H1 (cell line): ENCODE data around the gene CELF2. TPM values are rescaled to one million over a fixed set of nuclear protein-coding genes. Genes with fewer than 3 reads are reported as not detected.

ENCODE experiments used
- CTCF ChIA-PET: fragments of 300-600 bp; sonication (Branson Sonifier 250); formaldehyde crosslinking; loops from one replicate; lab custom pipeline; 2021; ENCODE audit not compliant: partially characterized antibody; lab: Charles Lee
- POLR2A ChIA-PET: fragments of 300-600 bp; sonication (Branson Sonifier 250); formaldehyde crosslinking; loops from one replicate; lab custom pipeline; 2021; ENCODE audit warnings: inconsistent platforms; ENCODE audit not compliant: partially characterized antibody; lab: Charles Lee
- DNase-seq, 2 experiments: peaks; one replicate each; pipeline versions ENCODE4 v3.0.0 to v3.0.0-alpha.2; 2010 to 2022; ENCODE audit warnings: low spot score in 2 of 2, low read depth in 1 of 2, mixed read lengths in 1 of 2
- FAIRE-seq: peaks from 2 replicates; lab custom pipeline; 2011; peaks lifted over from hg19 to GRCh38; lab: Jason Lieb, UNC
- H2AFZ ChIP-seq: 2 replicates; pipeline ENCODE4 v1.8.1; 2012; ENCODE audit warnings: low read length, inconsistent platforms
- H2AK5ac ChIP-seq: 2 replicates; pipeline ENCODE4 v1.6.1; 2013; ENCODE audit warnings: low read depth, low read length
- H2BK120ac ChIP-seq: replicated peaks from 2 replicates; pipeline ENCODE3; 2013; ENCODE audit warnings: low read depth, low read length, inconsistent platforms
- H2BK12ac ChIP-seq: 2 replicates; pipeline ENCODE4 v1.6.1; 2013; ENCODE audit warnings: low read depth, low read length
- H2BK15ac ChIP-seq: 2 replicates; pipeline ENCODE4 v1.6.1; 2013; ENCODE audit warnings: low read length
- H2BK20ac ChIP-seq: 2 replicates; pipeline ENCODE4 v1.6.1; 2013; ENCODE audit warnings: low read length
- H2BK5ac ChIP-seq: 2 replicates; pipeline ENCODE4 v1.6.1; 2013; ENCODE audit warnings: low read depth, low read length
- H3K14ac ChIP-seq: 2 replicates; pipeline ENCODE4 v1.6.1; 2013; ENCODE audit warnings: inconsistent platforms; ENCODE audit not compliant: insufficient read length
- H3K18ac ChIP-seq: 2 replicates; pipeline ENCODE4 v1.6.1; 2013; ENCODE audit warnings: low read length; ENCODE audit errors: extremely low read depth
- H3K23ac ChIP-seq: 2 replicates; pipeline ENCODE4 v1.6.1; 2013; ENCODE audit warnings: inconsistent platforms; ENCODE audit not compliant: insufficient read length
- H3K23me2 ChIP-seq: 2 replicates; pipeline ENCODE4 v1.6.1; 2013; ENCODE audit warnings: low read depth, low read length
- H3K27ac ChIP-seq: 2 replicates; pipeline ENCODE4 v1.6.1; 2011; ENCODE audit warnings: low read depth, low read length, inconsistent platforms
- H3K27me3 ChIP-seq, 4 experiments: replicated peaks in 1 of 4; 1 replicate in 1 of 4; 2 replicates in 3 of 4; pipeline versions ENCODE4 v1.6.1 to v1.8.1; 2011 to 2013; ENCODE audit warnings: low read length in 3 of 4, mild to moderate bottlenecking in 3 of 4, inconsistent platforms in 2 of 4, mixed read lengths in 2 of 4, moderate library complexity in 1 of 4; ENCODE audit not compliant: control insufficient read depth in 3 of 4, insufficient read depth in 3 of 4; ENCODE audit errors: extremely low read depth in 1 of 4
- H3K36me3 ChIP-seq, 4 experiments: 2 replicates each; pipeline versions ENCODE4 v1.6.1 to v1.8.1; 2011 to 2013; ENCODE audit warnings: mild to moderate bottlenecking in 4 of 4, low read length in 3 of 4, moderate library complexity in 2 of 4, control low read depth in 1 of 4, inconsistent platforms in 1 of 4; ENCODE audit not compliant: insufficient read depth in 4 of 4, control insufficient read depth in 2 of 4
- H3K4ac ChIP-seq: replicated peaks from 2 replicates; pipeline ENCODE3; 2013; ENCODE audit warnings: low read length, low read depth, mixed read lengths, inconsistent platforms; ENCODE audit not compliant: insufficient read length
- H3K4me1 ChIP-seq, 4 experiments: replicated peaks in 1 of 4; 1 replicate in 1 of 4; 2 replicates in 3 of 4; pipeline versions ENCODE4 v1.6.1 to v1.8.1; 2011 to 2013; ENCODE audit warnings: low read length in 3 of 4, inconsistent platforms in 2 of 4, mixed read lengths in 1 of 4; ENCODE audit not compliant: insufficient read depth in 4 of 4, control insufficient read depth in 3 of 4
- H3K4me2 ChIP-seq, 2 experiments: 2 replicates each; pipeline versions ENCODE4 v1.6.1 to v1.8.1; 2011 to 2013; ENCODE audit warnings: low read depth in 2 of 2, low read length in 2 of 2, control low read depth in 1 of 2, inconsistent platforms in 1 of 2, mild to moderate bottlenecking in 1 of 2; ENCODE audit not compliant: insufficient read depth in 1 of 2
- H3K4me3 ChIP-seq, 4 experiments: fragments of 200-600, 300-600 bp in 1 of 4; sonication (generic), shearing (Covaris generic), sonication (Bioruptor Twin) in 1 of 4; 2 replicates each; pipeline versions ENCODE4 v1.5.1 to v1.8.1; 2011 to 2016; ENCODE audit warnings: low read length in 4 of 4, low read depth in 3 of 4, control low read depth in 2 of 4, inconsistent platforms in 2 of 4, mild to moderate bottlenecking in 2 of 4, mixed read lengths in 1 of 4, moderate library complexity in 1 of 4; ENCODE audit not compliant: insufficient read depth in 2 of 4; ENCODE audit errors: extremely low read depth in 1 of 4
- H3K56ac ChIP-seq: replicated peaks from 2 replicates; pipeline ENCODE3; 2013; ENCODE audit warnings: low read depth, mild to moderate bottlenecking, mixed read lengths, low read length, inconsistent platforms; ENCODE audit not compliant: insufficient read length
- H3K79me1 ChIP-seq: 2 replicates; pipeline ENCODE4 v1.6.1; 2013; ENCODE audit warnings: low read depth, low read length, control low read depth
- H3K79me2 ChIP-seq, 2 experiments: 2 replicates each; pipeline versions ENCODE4 v1.6.1 to v1.8.1; 2012 to 2013; ENCODE audit warnings: low read length in 2 of 2, mild to moderate bottlenecking in 2 of 2, inconsistent platforms in 1 of 2; ENCODE audit not compliant: insufficient read depth in 2 of 2, control insufficient read depth in 1 of 2
- H3K9ac ChIP-seq, 4 experiments: replicated peaks in 1 of 4; 1 replicate in 1 of 4; 2 replicates in 3 of 4; pipeline versions ENCODE4 v1.6.1 to v1.8.1; 2011 to 2013; ENCODE audit warnings: low read depth in 3 of 4, low read length in 3 of 4, control low read depth in 2 of 4, mild to moderate bottlenecking in 2 of 4, moderate library complexity in 2 of 4, inconsistent platforms in 1 of 4; ENCODE audit errors: extremely low read depth in 1 of 4
- H3K9me3 ChIP-seq, 2 experiments: 2 replicates each; pipeline versions ENCODE4 v1.6.1 to v1.8.1; 2012 to 2013; ENCODE audit warnings: mild to moderate bottlenecking in 2 of 2, moderate library complexity in 2 of 2, control low read depth in 1 of 2, inconsistent platforms in 1 of 2, low read depth in 1 of 2, low read length in 1 of 2, mixed read lengths in 1 of 2; ENCODE audit not compliant: insufficient read depth in 2 of 2
- H4K20me1 ChIP-seq, 2 experiments: replicated peaks in 1 of 2; 2 replicates each; pipeline versions ENCODE3 to v1.8.1; 2011 to 2013; ENCODE audit warnings: inconsistent platforms in 2 of 2, low read length in 2 of 2, mild to moderate bottlenecking in 1 of 2; ENCODE audit not compliant: insufficient read depth in 2 of 2, control insufficient read depth in 1 of 2
- H4K5ac ChIP-seq: 2 replicates; pipeline ENCODE4 v1.6.1; 2013; ENCODE audit warnings: low read length, low read depth, mixed read lengths, inconsistent platforms; ENCODE audit not compliant: insufficient read length
- H4K8ac ChIP-seq: 2 replicates; pipeline ENCODE4 v1.8.0; 2013; ENCODE audit warnings: mild to moderate bottlenecking, moderate library complexity, low read length, inconsistent platforms; ENCODE audit not compliant: insufficient read depth; ENCODE audit errors: extremely low read depth
- H4K91ac ChIP-seq: replicated peaks from 2 replicates; pipeline ENCODE3; 2013; ENCODE audit warnings: low read length, mixed read lengths, inconsistent platforms; ENCODE audit not compliant: insufficient read length
- CBX8 ChIP-seq: fragments of 300-800, 300-1000 bp; sonication (generic); IDR thresholded peaks from 2 replicates; pipeline ENCODE4 v1.7.1; 2016; ENCODE audit warnings: low read depth, low read length, borderline replicate concordance
- CEBPB ChIP-seq: IDR thresholded peaks from 2 replicates; pipeline ENCODE4 v1.6.1; 2012; ENCODE audit warnings: low read depth, low read length
- CREB1 ChIP-seq: IDR thresholded peaks from 2 replicates; pipeline ENCODE4 v1.6.1; 2012; ENCODE audit warnings: inconsistent platforms
- JUND ChIP-seq: IDR thresholded peaks from 2 replicates; pipeline ENCODE4 v1.6.1; 2011; ENCODE audit warnings: mild to moderate bottlenecking, improper control_type of control experiment, low read length
- KDM4A ChIP-seq: IDR thresholded peaks from one replicate; pipeline ENCODE4 v1.7.1; 2012; ENCODE audit warnings: low read depth, mild to moderate bottlenecking, moderate library complexity, low read length, inconsistent platforms; ENCODE audit not compliant: severe bottlenecking
- MAFK ChIP-seq: IDR thresholded peaks from 2 replicates; pipeline ENCODE4 v1.6.1; 2012; ENCODE audit warnings: low read depth, mild to moderate bottlenecking, improper control_type of control experiment, low read length
- RFX5 ChIP-seq: IDR thresholded peaks from 2 replicates; pipeline ENCODE4 v1.6.1; 2011; ENCODE audit warnings: low read depth, low read length, improper control_type of control experiment, borderline replicate concordance
- SP4 ChIP-seq: IDR thresholded peaks from 2 replicates; pipeline ENCODE4 v1.6.1; 2012; ENCODE audit warnings: low read length, inconsistent platforms
- ZNF274 ChIP-seq: IDR thresholded peaks from 2 replicates; pipeline ENCODE4 v1.7.0; 2012; ENCODE audit warnings: low read length, borderline replicate concordance; ENCODE audit errors: extremely low read depth
- WGBS, 2 experiments: shearing (Covaris generic) in 1 of 2; methylation state at CpG; one replicate each; pipeline versions ENCODE4 v1.1.6 to v1.1.7; 2013 to 2015; ENCODE audit warnings: low lambda C conversion rate in 2 of 2, mixed read lengths in 2 of 2, inconsistent platforms in 1 of 2, low coverage in 1 of 2, missing lambda C conversion rate in 1 of 2; ENCODE audit not compliant: insufficient replicate concordance in 2 of 2, insufficient coverage in 1 of 2, insufficient read length in 1 of 2; ENCODE audit errors: extremely low coverage in 1 of 2, missing lambda C conversion rate in 1 of 2; 5-methylcytosine and 5-hydroxymethylcytosine counted together
- polyA plus RNA-seq, 7 experiments: library from polyadenylated mRNA; depleted of rRNA in 3 of 7; stranded (reverse) in 5 of 7; unstranded in 2 of 7; fragments of >200 nt in 5 of 7; fragments of 200-250 nt in 2 of 7; gene quantifications; 1 replicate in 5 of 7; 2 replicates in 1 of 7; 4 replicates in 1 of 7; pipeline versions ENCODE4 v1.2.1 to v1.2.3, GENCODE V29; 2011 to 2013; ENCODE audit warnings: missing spikeins in 2 of 7, mixed read lengths in 2 of 7
- total RNA-seq: library from RNA; stranded (reverse); fragmentation: NEBNext Ultra II Directional; extraction: Animal tissue kit (Norgen Biotek cat#: 25700); gene quantifications from 2 replicates; pipeline ENCODE4 v1.2.1, GENCODE V29; 2021

Gene CELF2
- total and polyA plus RNA-seq, 2 of the 8 experiments (the other 6 are each of a cell fraction or from before 2014, with no cell fraction given), result 18.3 to 22.7 TPM

DNA sequence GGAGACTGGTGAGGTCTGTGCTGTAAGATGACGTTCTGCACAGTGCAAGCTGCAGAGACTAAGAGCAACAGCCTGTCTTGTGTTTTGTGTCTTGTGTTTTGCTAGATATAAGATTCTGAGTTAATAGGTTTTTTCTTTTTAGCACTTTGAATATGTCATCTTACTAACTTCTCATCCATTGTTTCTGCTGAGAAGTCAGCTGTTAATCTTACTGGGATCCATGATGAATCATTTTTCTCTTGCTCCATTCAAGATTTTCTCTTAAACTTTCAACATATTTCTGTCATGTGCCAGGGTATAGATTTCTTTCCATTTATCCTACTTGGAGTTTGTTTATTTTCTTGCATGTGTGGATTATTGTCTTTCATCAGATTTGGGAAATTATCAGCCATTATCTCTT, 290.3 kb downstream of the CELF2 start:
- no peaks in the 10 kb centered on the region for H3K79me1 ChIP-seq
- H3K4me1 ChIP-seq, result no peaks in the 10 kb centered on the region
- no peak overlapping the region for H2BK120ac ChIP-seq
- ChIA-PET POLR2A (no interaction called here), CTCF (no interaction called here)
- H3K56ac ChIP-seq, result no peak overlapping the region
- H3K18ac ChIP-seq, result no peak overlapping the region
- no peak overlapping the region for H2BK20ac ChIP-seq
- H4K20me1 ChIP-seq, result no peaks in the 10 kb centered on the region
- H3K79me2 ChIP-seq, result no peaks in the 10 kb centered on the region
- no peak overlapping the region for H4K8ac ChIP-seq
- no peak for FAIRE-seq
- peaks cover 9 to 14% of the 10 kb centered on the region in 2 experiments for H3K9me3 ChIP-seq
- no peaks in the 10 kb centered on the region for H3K27me3 ChIP-seq
- no peak overlapping the region for H3K27ac ChIP-seq
- H2BK15ac ChIP-seq, result no peak overlapping the region
- no peak overlapping the region for H4K91ac ChIP-seq
- H3K23ac ChIP-seq, result no peak overlapping the region
- H3K4ac ChIP-seq, result no peak overlapping the region
- peaks cover 0 to 3% (median 0%) of the 10 kb centered on the region in 4 experiments; a peak in 2 of 8 replicates for H3K36me3 ChIP-seq
- no peak overlapping the region for H3K9ac ChIP-seq
- H3K23me2 ChIP-seq, result no peaks in the 10 kb centered on the region
- no peak overlapping the region for H3K4me2 ChIP-seq
- no peak overlapping the region for H3K14ac ChIP-seq
- 100% methylated on average over 1 of the region's 1 CpG; no CpG with 5 or more reads in 1 of the 2 experiments for WGBS, 2 experiments
- H4K5ac ChIP-seq, result no peak overlapping the region
- H2BK12ac ChIP-seq, result no peak overlapping the region
- H2BK5ac ChIP-seq, result no peak overlapping the region
- no peak overlapping the region for H2AK5ac ChIP-seq
- no peak overlapping the region for H3K4me3 ChIP-seq
- no peak overlapping the region for H2AFZ ChIP-seq
- no peak for DNase-seq
- TF ChIP-seq JUND (no peak), MAFK (no peak), RFX5 (no peak), ZNF274 (no peak), CBX8 (no peak), CREB1 (no peak), KDM4A (no peak), SP4 (no peak), CEBPB (no peak)
